ENCODE results near the gene ASTN2.

ASTN2 gene

DNA sequence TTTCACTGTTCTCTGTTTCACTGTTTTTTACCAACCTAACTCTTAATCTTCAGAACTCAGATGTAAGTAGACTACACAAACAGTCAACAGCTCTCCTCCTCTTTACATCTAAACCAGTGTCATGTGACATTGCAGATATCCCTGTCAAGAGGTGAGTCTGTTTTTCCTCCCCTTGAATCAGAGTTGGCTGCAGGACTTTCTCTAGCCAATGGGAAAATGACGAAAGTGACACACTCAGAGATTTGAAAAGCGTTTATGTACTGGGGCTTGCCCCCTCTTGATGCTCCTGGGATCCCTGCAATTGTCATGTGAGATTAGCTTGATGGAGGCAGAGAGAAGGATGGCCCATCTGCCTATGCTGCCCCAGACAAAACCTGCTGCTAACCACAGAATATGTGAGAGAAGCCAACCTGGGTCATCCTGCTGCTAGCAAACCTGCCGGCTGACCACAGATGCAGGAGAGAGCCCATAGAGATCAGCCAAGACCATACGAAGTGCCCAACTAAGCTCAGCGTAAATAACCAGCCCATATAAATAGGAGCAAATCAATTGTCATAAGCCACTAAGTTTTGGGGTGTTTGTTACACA is 111.1 kb downstream of the ASTN2 start:
- no peak for DNase-seq (ENCODE audit: low read depth in 2 of 2)

DNA sequence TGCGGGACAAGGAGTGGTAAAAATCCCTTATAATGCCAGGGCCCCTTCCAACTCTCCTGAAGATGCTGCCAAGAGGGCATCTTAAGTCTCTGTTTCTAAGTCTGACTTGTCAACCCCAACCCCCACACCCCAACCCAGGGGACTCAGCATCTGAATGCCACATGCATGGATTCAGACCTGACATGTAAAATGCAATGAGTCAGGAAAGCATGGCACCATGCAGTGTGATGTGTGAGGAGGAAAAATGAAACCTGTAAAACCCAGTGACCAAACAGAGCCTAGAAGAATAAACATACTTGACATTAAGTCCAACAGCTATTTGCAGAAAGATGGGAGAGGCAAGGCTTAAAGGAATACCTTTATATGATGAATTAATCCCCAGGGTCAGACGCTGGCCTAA is 112.4 kb downstream of the ASTN2 start:
- no peak for DNase-seq (ENCODE audit: low read depth in 2 of 2)

DNA sequence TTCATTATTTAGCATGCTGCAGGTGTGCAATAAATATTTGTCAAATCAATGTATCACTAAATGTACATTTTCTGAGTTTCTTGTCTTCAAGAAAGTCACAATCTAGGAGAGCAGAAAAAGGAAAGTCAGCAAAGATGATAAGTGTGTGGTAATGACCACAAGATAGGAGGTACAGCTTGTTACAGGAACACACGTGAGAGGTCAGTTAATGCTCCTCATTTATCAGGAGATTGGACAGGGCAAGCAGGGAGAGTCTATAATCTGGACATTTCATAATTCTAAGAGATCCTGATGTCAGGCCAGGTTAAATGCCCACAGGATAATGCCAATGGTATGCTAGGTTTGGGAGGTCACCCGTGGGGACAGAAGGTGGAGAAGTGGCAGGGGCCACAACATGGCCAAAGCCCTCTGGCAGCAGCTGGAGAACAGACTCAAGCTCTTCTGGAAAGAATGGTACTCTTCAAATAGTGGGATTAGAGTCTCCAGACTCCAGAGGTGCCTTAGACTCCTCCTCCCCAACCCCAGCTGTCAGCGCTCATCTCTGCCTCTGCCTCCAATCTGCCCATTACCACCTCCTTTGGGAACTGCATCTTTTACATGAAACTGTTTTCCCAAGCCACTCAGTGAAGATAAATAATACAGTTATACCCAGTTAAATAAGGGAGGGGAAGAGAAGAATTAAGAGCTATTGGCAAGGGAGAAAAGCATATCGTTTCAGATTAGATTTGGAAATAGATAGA is 114.3 kb downstream of the ASTN2 start:
- no peak for DNase-seq (ENCODE audit: low read depth in 2 of 2)

DNA sequence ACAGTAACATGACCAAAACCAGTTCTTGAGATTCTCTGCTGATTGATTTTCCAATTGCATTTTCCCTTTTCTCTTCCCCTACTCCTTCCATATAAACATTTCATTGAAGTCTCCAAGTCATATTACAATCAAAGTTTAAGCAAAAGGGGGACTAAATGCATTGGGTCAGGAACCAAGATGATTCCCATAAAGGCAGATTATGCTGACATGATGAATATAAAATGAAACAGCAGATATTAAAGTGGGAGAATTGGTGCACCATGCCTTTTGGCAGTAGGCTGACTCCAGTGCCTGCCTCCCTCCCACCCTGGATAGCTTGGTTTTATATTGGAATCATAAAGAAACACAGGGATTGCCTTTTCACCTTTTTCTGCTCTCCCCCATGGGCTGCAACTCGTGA is 118.4 kb downstream of the ASTN2 start:
- DNase-seq (ENCODE audit: low read depth in 2 of 2) = no peak

DNA sequence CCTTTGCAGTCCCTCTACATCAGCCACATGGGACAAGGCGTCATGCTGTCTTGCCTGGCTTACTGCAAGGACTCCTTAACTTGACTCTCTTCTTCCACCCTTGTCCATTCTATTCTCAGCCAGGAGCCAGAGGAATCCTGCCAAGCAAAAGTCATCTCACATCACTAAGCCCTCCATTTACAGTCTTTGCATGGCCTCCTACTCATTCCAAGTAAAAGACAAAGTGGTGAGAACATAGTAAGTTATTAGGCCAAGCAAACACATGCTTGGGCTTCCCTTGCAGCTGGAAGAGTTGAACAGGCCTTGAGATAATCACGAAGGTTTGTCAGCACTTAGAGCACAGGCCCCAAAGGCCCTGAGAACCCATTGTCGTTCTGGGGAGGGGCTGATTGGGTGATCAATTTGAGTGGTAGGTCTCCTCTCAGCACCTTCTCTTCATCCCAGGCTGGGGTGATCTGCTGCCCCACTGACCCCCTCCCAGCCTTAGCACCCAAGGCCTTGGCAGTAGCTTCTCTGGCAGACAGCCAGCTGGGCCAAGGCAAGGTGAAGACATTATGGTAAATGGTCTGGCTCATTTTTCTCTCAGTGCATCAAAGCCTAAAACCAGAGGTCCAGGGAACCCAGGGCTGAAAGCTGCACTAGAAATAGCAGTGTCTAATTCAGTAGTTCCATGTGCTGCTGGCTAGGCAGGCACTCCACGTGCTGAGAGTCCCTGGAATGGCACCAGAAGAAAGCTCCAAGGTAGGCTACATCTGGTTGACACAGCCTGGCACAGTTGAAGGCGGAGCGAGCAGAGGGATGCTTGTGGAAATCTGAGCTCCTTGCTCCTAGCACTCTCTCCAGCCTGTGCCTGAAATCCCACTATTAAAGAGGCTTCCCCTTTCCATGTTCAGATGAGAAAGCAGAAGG is 121.4 kb downstream of the ASTN2 start:
- DNase-seq (ENCODE audit: low read depth in 2 of 2) = no peak

GRCh38 chr9:117290856-117291622 is 123.8 kb downstream of the ASTN2 start:
- DNase-seq (ENCODE audit: low read depth in 2 of 2) = no peak

GRCh38 chr9:117290306-117290840 is 124.5 kb downstream of the ASTN2 start:
- DNase-seq (ENCODE audit: low read depth in 2 of 2) = no peak

DNA sequence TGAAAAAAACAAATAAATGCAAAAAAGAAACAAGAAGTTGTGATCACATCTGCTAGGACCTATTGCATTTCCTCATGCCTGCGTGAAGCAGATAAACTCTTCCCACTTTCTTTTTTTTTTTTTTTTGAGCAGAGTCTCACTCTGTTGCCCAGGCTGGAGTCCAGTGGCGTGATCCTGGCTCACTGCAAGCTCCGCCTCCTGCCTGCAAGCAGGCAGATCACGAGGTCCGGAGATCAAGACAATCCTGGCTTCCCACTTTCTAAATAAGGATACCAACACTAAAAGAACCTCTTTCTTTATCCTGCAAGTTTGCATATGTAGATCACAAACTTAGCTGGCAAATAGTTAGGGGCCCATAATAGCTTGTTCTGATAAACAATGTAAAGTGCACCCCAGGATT is 128.6 kb downstream of the ASTN2 start:
- DNase-seq (ENCODE audit: low read depth in 2 of 2) = no peak

GRCh38 chr9:117284414-117284813 is 130.4 kb downstream of the ASTN2 start:
- no peak for DNase-seq (ENCODE audit: low read depth in 2 of 2)

GRCh38 chr9:117282541-117282940 is 132.3 kb downstream of the ASTN2 start:
- DNase-seq (ENCODE audit: low read depth in 2 of 2) = no peak

DNA sequence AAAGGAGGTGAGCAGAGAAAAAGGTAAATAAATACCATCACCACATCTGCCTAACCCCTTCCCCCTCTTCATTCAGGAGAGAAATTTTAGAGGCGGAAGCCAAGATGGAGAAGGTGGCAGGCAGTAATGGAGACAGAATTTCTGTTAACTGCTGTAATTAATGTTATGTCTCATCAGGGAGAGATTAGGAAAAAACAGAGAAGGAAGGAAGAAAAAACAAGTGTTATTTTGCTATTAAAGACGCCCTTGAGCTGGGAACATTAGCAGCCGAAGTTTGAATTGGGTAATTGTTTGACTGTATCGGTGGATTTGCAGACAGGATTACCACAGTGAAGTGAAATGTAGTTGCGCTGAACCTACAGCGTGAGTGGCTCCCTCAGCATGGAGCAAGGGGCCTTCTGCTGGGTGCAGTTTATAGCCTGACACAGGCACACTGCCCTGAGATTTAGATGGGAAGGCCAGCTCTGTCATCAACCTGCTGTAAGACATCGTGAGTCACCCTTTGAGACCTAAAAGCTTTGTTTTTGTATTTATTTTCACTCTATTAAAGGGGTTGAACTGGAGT is 136.3 kb downstream of the ASTN2 start:
- DNase-seq (ENCODE audit: low read depth in 2 of 2) = no peak

- no peak for DNase-seq (ENCODE audit: low read depth in 2 of 2)
These were observed 136.8 kb downstream of the ASTN2 start for GRCh38 chr9:117278020-117278419.

DNA sequence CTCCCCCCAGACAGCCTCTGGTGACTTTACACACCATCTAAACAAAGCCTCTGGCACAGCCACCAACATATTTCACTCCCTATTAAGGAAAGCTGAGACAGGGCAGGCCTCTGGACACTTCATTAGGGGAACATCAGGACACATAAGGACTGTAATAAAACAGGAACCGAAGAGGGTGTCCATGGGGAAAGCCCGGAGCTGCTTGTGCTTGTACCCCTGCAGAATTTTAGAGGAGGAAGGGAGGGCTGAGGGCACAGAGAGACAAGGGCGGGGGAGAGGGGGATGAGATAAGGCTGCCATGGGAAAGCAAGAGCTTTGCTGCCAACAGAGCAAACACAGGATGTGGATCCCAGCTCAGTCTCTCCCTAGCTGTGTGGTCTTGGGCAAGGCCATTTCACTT is 138.4 kb downstream of the ASTN2 start:
- DNase-seq (ENCODE audit: low read depth in 2 of 2) = no peak

DNA sequence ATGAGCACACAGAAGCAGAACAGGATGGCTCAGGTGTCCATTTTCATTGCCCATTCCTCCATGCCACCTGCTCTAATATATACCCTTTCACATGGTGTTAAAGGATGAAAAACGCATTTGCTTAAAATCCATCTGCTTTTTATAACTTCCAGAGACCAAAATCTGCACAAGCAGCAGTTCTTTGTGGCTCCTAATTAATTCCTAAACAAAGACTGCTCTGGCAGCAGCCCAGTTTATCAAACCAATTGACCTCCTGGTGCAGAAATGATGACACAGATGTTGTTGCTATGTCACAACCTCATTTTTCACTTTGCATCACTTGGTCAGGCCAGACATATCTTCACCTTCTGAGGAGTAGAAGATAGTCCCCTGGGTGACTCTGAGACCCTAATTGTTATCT is 141.2 kb downstream of the ASTN2 start:
- DNase-seq (ENCODE audit: low read depth in 2 of 2) = no peak

DNA sequence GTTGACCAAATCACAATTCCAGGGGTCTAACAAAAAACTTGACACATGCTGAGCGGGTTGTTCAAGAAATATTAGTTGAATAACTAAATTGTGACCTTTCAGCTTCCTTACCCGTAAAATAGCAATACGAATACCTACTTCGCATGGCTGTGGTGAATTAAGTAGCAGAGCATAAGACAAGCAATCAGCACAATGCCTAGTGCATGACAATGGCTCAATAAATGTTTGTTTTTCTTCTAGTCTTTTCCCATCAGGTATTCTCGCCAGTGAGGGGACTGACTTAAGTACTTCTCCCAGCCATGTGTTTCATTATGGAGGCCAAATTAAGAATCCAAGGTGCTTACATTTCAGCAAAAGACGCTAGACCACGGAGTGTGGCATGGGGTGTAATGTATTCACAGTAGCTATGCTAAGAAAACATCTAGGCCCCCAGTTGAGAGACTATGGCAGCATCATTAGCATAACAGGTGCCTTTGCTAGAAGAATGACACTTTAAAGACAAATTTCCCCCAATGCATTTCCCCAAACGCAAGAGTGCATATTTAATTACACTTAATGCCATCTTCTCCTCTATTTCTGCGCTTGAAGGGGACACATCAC is 145.9 kb downstream of the ASTN2 start:
- no peak for DNase-seq (ENCODE audit: low read depth in 2 of 2)

DNA sequence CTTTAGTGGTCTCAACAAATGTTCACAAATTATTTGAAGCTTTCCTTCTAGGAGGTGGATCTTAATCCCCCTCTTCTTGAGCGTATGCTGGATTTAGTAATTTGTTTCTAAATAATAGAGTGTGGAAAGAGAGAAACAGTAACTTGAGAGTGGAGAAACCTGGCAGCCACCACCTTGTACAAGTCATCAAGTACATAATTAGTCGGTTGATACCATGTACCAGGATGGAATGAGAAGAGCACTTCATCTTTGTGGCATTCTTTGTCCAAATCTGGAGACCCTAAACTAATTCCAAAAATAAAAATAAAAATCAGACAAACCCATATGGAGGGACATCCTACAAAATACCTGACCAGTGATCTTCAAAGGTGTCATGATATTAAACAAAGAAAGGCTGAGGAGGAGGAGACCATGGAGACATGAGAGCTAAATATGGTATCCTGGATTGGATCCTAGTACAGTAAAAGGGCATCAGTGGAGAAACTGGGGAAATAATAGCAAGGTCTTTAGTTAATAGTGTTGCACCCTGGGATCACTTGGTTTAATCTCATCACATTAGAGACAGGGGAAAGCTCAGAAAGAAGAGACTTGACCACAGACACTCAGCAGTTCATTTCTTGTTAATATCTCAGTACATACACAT is 147.9 kb downstream of the ASTN2 start:
- no peak for DNase-seq (ENCODE audit: low read depth in 2 of 2)

DNA sequence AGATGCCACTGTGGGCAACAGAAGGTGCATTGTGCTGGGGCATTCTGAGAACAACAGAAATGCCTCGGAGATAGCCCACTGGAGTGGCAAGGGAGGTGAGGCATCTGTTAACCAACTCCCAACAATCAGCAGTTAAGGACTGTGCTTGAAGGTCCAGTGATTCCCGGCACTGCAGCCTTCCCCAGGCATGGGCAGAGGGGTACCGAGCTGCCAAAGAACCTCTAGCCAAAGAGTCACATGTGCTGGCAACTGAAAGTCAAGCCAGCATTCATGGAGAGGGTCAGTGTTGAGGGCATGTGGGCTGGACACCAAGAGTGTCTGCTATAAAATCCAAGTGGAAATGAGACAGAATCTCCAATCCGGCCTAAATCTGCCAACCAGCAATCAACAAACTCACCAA is 149.6 kb downstream of the ASTN2 start:
- DNase-seq (ENCODE audit: low read depth in 2 of 2) = no peak

DNA sequence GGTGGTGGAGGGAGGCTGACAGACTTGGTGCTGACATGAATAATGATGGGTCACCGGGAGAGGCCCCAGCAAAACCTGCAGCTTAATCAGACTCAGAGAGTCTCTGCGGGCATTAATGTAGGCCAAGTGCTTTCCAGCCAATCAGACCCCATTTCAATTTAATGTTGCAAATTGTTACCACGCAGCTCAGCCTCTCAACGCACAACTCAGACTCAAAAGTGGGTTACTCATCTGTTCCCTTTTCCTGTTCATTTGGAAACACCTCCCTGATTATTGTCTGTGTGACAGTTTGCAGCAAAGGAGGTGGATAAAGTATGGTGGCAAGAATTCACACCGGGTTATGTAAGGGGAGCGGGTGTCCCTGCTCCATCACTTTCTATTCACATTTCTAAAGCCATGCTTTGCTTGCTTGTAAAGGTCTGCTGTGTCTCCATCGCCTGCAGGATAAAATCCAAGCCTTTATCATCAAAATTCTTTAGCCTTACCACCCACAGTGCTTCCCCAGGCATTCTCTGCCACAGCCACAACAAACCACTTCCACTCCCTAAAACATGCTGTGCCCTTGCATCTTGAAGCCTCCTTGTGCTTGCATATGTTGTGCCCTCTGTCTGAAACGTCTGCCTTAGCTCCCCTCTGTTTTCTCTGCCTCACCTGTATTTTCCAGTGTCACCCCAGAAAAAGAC is 156.5 kb downstream of the ASTN2 start:
- DNase-seq (ENCODE audit: low read depth in 2 of 2) = no peak

DNA sequence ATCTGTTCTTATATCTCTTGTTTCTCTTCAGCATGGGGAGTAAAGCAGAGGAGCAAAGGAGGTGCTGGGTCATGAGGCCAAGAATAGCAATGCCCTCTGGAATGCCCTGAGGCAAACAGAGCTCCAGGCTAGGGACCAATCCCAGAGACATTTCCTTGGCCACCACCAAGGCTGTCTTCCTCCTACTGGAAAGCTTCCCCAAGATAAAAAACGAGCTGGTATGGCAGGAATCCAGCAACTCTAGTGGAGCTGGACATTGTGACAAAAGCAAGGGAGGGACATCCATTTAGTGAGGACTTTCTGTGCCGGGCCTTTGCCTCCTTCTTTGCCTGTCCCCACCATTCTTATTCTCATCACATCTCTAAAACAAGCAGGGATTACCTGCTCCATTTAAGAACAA is 161.6 kb downstream of the ASTN2 start:
- DNase-seq (ENCODE audit: low read depth in 2 of 2) = no peak
